Breast epithelium (tissue), 4 donors: ENCODE data around the gene HMGCL. TPM values are rescaled to one million over a fixed set of nuclear protein-coding genes. Genes with fewer than 3 reads are reported as not detected.

Source experiments
- DNase-seq, 2 donors: peaks; one replicate each; pipeline ENCODE4 v3.0.0-alpha.2; 2019; ENCODE audit warnings: low spot score in 2 of 2
- H3K27ac ChIP-seq, 2 donors: fragments of 200-600 bp; sonication (generic) in 1 of 2; one replicate each; pipeline ENCODE4 v1.5.1; 2016 to 2019; ENCODE audit warnings: mild to moderate bottlenecking in 1 of 2
- H3K27me3 ChIP-seq, 2 donors: fragments of 200-600 bp; sonication (generic) in 1 of 2; one replicate each; pipeline versions ENCODE4 v1.5.1 to v1.6.0; 2017 to 2019; ENCODE audit warnings: control low read depth in 1 of 2, mild to moderate bottlenecking in 1 of 2
- H3K36me3 ChIP-seq: fragments of 200-600 bp; one replicate; pipeline ENCODE4 v1.5.1; 2019
- H3K4me1 ChIP-seq, 2 donors: fragments of 200-600 bp; sonication (generic); one replicate each; pipeline ENCODE4 v1.5.1; 2016 to 2019; ENCODE audit warnings: control low read depth in 1 of 2
- H3K4me3 ChIP-seq, 3 donors: fragments of 200-600 bp; sonication (generic); 1 replicate in 2 of 3; 2 replicates in 1 of 3; pipeline ENCODE4 v1.5.1; 2016 to 2019; ENCODE audit warnings: mild to moderate bottlenecking in 3 of 3, moderate library complexity in 2 of 3
- H3K9me3 ChIP-seq, 2 donors: fragments of 200-600 bp; sonication (generic) in 1 of 2; one replicate each; pipeline ENCODE4 v1.5.1; 2016 to 2019; ENCODE audit warnings: control low read depth in 1 of 2
- CTCF ChIP-seq, 3 donors: fragments of 450-650 bp; IDR thresholded peaks; one replicate each; pipeline ENCODE4 v1.5.1; 2016 to 2017; ENCODE audit warnings: antibody characterized with exemption in 3 of 3, mild to moderate bottlenecking in 3 of 3, moderate library complexity in 3 of 3
- POLR2A ChIP-seq: fragments of 450-650 bp; IDR thresholded peaks from one replicate; pipeline ENCODE4 v1.6.1; 2016; ENCODE audit warnings: antibody characterized with exemption, mild to moderate bottlenecking, moderate library complexity
- POLR2AphosphoS5 ChIP-seq, 3 donors: sonication (generic); formaldehyde crosslinking; IDR thresholded peaks; one replicate each; pipeline ENCODE4 v1.6.1; 2017; ENCODE audit warnings: antibody characterized with exemption in 3 of 3
- intact Hi-C: fragments of 100-400 bp; cut with DNase I; formaldehyde crosslinking; loops from one replicate; pipeline ENCODE4 v1.15.1; 2023; ENCODE audit warnings: low total_unique reads
- total RNA-seq, 3 donors: library from RNA; depleted of rRNA; stranded (reverse); fragments of >200 nt; gene quantifications; one replicate each; pipeline ENCODE4 v1.1.0, GENCODE V29; 2016

Gene HMGCL
- total RNA-seq, 3 donors from 2014 or later = 31.7 to 42.4 (median 39.0) TPM

- no peak for TF ChIP-seq CTCF (IDR thresholded peaks at IDR 0.05)
- H3K4me3 ChIP-seq = peak overlapping the region; percentile 74 to 87 (median 79)
- intact Hi-C loops = no loop called here
- H3K27ac ChIP-seq = peak overlapping the region; percentile 92
- no peaks in the 10 kb centered on the region for H3K27me3 ChIP-seq
- no peaks in the 10 kb centered on the region for H3K9me3 ChIP-seq
- no peak for DNase-seq
- peaks cover 6% of the 10 kb centered on the region in 2 donors for H3K4me1 ChIP-seq
- no peaks in the 10 kb centered on the region for H3K36me3 ChIP-seq
These were observed 23.9 kb downstream of the HMGCL start for GRCh38 chr1:23801338-23801748.

GRCh38 chr1:23800400-23801337 is 24.6 kb downstream of the HMGCL start, which contains the start of gene GALE:
GALE (minus strand) TSS chr1:23800754; CDS start chr1:23799007, 1,747 bp downstream.
- Histone ChIP-seq H3K4me3 (peak within 1 kb of the TSS; percentile 74 to 87 (median 79)), H3K36me3 (no peaks in the 10 kb centered on the region), H3K27me3 (no peaks in the 10 kb centered on the region), H3K4me1 (peaks cover 6% of the 10 kb centered on the region in 2 donors), H3K27ac (peak within 1 kb of the TSS; percentile 92), H3K9me3 (no peaks in the 10 kb centered on the region)
- intact Hi-C loops = no loop called here
- TF ChIP-seq CTCF (IDR thresholded peaks at IDR 0.05) (peak in 1 of 3 donors; percentile 12), POLR2AphosphoS5 (IDR thresholded peaks at IDR 0.05) (peak; percentile 77 to 86 (median 85)), POLR2A (no peak)
- peak; percentile 96 to 97 for DNase-seq

GRCh38 chr1:23799570-23800399 is 25.4 kb downstream of the HMGCL start:
- H3K27ac ChIP-seq = peak overlapping the region; percentile 92
- H3K27me3 ChIP-seq = no peaks in the 10 kb centered on the region
- peak overlapping the region; percentile 74 to 87 (median 79) for H3K4me3 ChIP-seq
- peaks cover 6% of the 10 kb centered on the region in 2 donors for H3K4me1 ChIP-seq
- TF ChIP-seq POLR2A (no peak), POLR2AphosphoS5 (IDR thresholded peaks at IDR 0.05) (peak; percentile 41 to 74 (median 46))
- no peaks in the 10 kb centered on the region for H3K36me3 ChIP-seq
- intact Hi-C loops = no loop called here
- peak; percentile 68 to 79 for DNase-seq
- H3K9me3 ChIP-seq = no peaks in the 10 kb centered on the region

GRCh38 chr1:23799255-23799569 is 26.0 kb downstream of the HMGCL start:
- intact Hi-C loops = no loop called here
- H3K36me3 ChIP-seq = no peaks in the 10 kb centered on the region
- H3K9me3 ChIP-seq = no peaks in the 10 kb centered on the region
- no peaks in the 10 kb centered on the region for H3K27me3 ChIP-seq
- DNase-seq = no peak
- TF ChIP-seq POLR2AphosphoS5 (IDR thresholded peaks at IDR 0.05) (no peak), POLR2A (no peak), CTCF (IDR thresholded peaks at IDR 0.05) (no peak)
- peak overlapping the region in 2 of 3 donors; percentile 74 to 79 for H3K4me3 ChIP-seq
- H3K27ac ChIP-seq = peak overlapping the region; percentile 92
- H3K4me1 ChIP-seq = peaks cover 6% of the 10 kb centered on the region in 2 donors

- Histone ChIP-seq H3K4me3 (peak overlapping the region in 1 of 3 donors; percentile 74), H3K27me3 (no peaks in the 10 kb centered on the region), H3K36me3 (no peaks in the 10 kb centered on the region), H3K9me3 (no peaks in the 10 kb centered on the region), H3K4me1 (peaks cover 6% of the 10 kb centered on the region in 2 donors), H3K27ac (peak overlapping the region; percentile 92)
- intact Hi-C loops = no loop called here
- no peak for DNase-seq
- no peak for TF ChIP-seq POLR2A
- no peak for TF ChIP-seq POLR2AphosphoS5 (IDR thresholded peaks at IDR 0.05)
- no peak for TF ChIP-seq CTCF (IDR thresholded peaks at IDR 0.05)
These were observed 26.5 kb downstream of the HMGCL start for GRCh38 chr1:23798662-23799142.
